ENCODE data around the gene CD44.

DNA sequence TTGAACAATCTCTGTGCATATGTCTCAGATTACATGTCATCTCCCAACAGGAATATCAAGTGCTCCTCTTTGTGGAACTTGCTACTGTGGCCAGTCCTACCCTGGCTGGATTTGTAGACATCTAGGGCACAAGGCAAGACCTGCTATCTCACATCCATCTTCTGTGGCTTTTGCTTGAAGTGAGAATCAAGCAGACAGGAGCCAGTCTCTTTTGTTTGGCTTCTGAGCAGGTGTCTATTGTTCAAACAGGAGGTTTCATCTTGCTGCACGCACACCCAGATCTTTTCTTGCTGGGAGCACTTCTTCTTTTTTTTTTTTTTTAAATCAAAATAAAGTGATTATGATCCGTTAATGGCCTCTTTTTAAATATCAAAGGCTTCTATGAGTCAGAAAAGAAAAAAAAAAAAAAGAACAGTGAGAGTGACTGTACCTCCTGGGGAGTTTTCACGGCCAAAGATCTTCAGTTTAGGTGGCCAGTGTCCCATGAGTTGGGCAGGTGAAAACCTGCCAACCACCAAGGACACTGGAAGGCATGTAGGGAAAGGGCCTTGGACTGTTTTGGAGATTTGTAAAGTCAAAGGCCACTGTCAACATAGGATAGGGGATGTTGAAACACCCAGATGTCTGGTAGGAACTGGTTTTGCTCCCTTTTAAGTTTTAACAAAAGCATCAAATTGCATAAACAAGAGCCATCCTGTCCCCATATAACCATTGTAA lies 78.1 kb downstream of the CD44 start:
- TF ChIP-seq MEF2A (IDR thresholded peaks at IDR 0.05; ENCODE audit: insufficient read depth, low read depth, low read length) (no peak), CTCF (IDR thresholded peaks at IDR 0.05 in 2 of 3, conservative IDR thresholded peaks at IDR 0.05 in 1 of 3; ENCODE audit: control insufficient read depth in 2 of 3, extremely low read depth in 1 of 3, insufficient read depth in 1 of 3, low read depth in 3 of 3, low read length in 3 of 3) (no peak)
- TF ChIP-seq, protein P1, sequence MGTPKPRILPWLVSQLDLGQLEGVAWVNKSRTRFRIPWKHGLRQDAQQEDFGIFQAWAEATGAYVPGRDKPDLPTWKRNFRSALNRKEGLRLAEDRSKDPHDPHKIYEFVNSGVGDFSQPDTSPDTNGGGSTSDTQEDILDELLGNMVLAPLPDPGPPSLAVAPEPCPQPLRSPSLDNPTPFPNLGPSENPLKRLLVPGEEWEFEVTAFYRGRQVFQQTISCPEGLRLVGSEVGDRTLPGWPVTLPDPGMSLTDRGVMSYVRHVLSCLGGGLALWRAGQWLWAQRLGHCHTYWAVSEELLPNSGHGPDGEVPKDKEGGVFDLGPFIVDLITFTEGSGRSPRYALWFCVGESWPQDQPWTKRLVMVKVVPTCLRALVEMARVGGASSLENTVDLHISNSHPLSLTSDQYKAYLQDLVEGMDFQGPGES (IDR thresholded peaks at IDR 0.05), result no peak

Measured in GM12878 (cell line).